Adrenal gland (tissue), 5 donors: ENCODE results near the gene ZNF341.

ENCODE experiments used
- CTCF ChIP-seq, 6 experiments: fragments of 450-650 bp in 4 of 6; fragments of 200-600 bp in 2 of 6; sonication (generic) in 1 of 6; IDR thresholded peaks; 1 replicate in 5 of 6; 2 replicates in 1 of 6; pipeline versions ENCODE4 v1.5.1 to v1.8.0; 2016 to 2021; ENCODE audit warnings: antibody characterized with exemption in 6 of 6, mild to moderate bottlenecking in 2 of 6, moderate library complexity in 1 of 6
- POLR2A ChIP-seq, 2 donors: fragments of 450-650 bp; IDR thresholded peaks; one replicate each; pipeline ENCODE4 v1.6.1; 2017; ENCODE audit warnings: antibody characterized with exemption in 2 of 2, mild to moderate bottlenecking in 2 of 2, moderate library complexity in 1 of 2
- donor health status: DM: no; HTN: no; CAD: no.

DNA sequence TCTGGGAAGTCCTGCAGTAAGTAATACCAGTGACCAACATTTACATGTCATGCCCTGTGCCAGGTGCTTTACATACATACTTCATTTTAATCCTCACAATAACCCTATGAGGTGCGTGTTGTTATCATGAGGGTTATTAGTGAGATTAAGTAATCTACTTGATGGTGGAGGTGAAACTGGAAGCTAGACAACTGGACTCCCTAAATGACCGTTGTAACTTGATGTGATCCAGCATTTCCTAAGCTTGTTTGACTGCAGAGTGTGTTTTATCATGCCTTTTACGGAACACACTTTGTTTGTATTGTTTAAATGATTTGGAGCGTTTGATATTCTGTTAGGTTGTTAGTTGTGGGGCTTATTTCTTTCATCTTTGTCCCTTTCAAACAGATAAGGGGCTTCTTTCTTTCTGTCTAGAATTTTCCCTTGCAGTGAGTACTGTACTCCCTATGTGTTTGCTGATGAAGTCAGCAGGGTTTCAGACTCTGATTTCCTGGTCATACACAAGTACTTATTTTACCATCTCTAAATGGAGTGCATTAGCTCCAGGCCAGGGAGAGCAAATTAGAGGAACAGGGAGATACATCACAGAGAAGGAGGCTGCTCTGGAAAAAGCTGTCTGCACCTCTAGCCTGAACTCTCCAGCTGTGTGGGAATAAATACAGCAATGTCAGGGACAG lies 109.1 kb downstream of the ZNF341 start:
- no peak for TF ChIP-seq CTCF (IDR thresholded peaks at IDR 0.05)
- no peak for TF ChIP-seq POLR2A (IDR thresholded peaks at IDR 0.05)
